CD4-positive, alpha-beta T cell treated with Interleukin-4 for 1 hour (primary cell): Measurements from ENCODE around the gene RALBP1.
"Not testable (repeated sequence)": the region's sequence is repeated elsewhere in the genome, so short reads cannot be mapped to it uniquely, and the experiment has no call there.

Experiments
- DNase-seq, 2 donors: peaks; one replicate each; pipeline ENCODE4 v3.0.0-alpha.2; 2020 to 2022

Gene RALBP1

GRCh38 chr18:9474983-9475642 lies at the start of gene RALBP1:
Gene RALBP1, plus strand, starts transcription at chr18:9475513. Its CDS starts 37,533 bp downstream, at chr18:9513046.
- peak; percentile 98 to 99 for DNase-seq

- no peak for DNase-seq
Observed at GRCh38 chr18:9426753-9427152, 48.6 kb upstream of the RALBP1 start.

- DNase-seq, result no peak
Observed at GRCh38 chr18:9428301-9428706, 47.0 kb upstream of the RALBP1 start.

GRCh38 chr18:9428862-9429661 lies 46.3 kb upstream of the RALBP1 start:
- no peak for DNase-seq

- no peak for DNase-seq
Observed at GRCh38 chr18:9429662-9429993, 45.7 kb upstream of the RALBP1 start.

GRCh38 chr18:9430315-9430714 lies 45.0 kb upstream of the RALBP1 start:
- not testable (repeated sequence) for DNase-seq

- no peak for DNase-seq
Observed at GRCh38 chr18:9431296-9431695, 44.0 kb upstream of the RALBP1 start.

- DNase-seq, result not testable (repeated sequence)
Observed at GRCh38 chr18:9433122-9433521, 42.2 kb upstream of the RALBP1 start.

- no peak for DNase-seq
Observed at GRCh38 chr18:9433671-9434121, 41.6 kb upstream of the RALBP1 start.

GRCh38 chr18:9434122-9434701 lies 41.1 kb upstream of the RALBP1 start:
- DNase-seq, result no peak

- DNase-seq, result no peak
Observed at GRCh38 chr18:9435041-9435440, 40.3 kb upstream of the RALBP1 start.

GRCh38 chr18:9436206-9436929 lies 38.9 kb upstream of the RALBP1 start:
- DNase-seq, result no peak

- DNase-seq, result no peak
Observed at GRCh38 chr18:9437021-9437437, 38.3 kb upstream of the RALBP1 start.

GRCh38 chr18:9437672-9438071 lies 37.6 kb upstream of the RALBP1 start:
- no peak for DNase-seq

GRCh38 chr18:9441061-9441460 lies 34.3 kb upstream of the RALBP1 start:
- no peak for DNase-seq

- no peak for DNase-seq
Observed at GRCh38 chr18:9444549-9444948, 30.8 kb upstream of the RALBP1 start.

- no peak for DNase-seq
Observed at GRCh38 chr18:9446839-9447238, 28.5 kb upstream of the RALBP1 start.

GRCh38 chr18:9447334-9447733 lies 28.0 kb upstream of the RALBP1 start:
- DNase-seq, result no peak

GRCh38 chr18:9449600-9450414 lies 25.5 kb upstream of the RALBP1 start:
- DNase-seq, result no peak

- not testable (repeated sequence) for DNase-seq
Observed at GRCh38 chr18:9450920-9451319, 24.4 kb upstream of the RALBP1 start.

GRCh38 chr18:9453283-9453682 lies 22.0 kb upstream of the RALBP1 start:
- no peak for DNase-seq

GRCh38 chr18:9454061-9454703 lies 21.1 kb upstream of the RALBP1 start:
- no peak for DNase-seq
